HepG2 (cell line): ENCODE results near the gene RELL2. TPM values are rescaled to one million over a fixed set of nuclear protein-coding genes. Genes with fewer than 3 reads are reported as not detected.

ENCODE experiments used
- DBP ChIP-seq: sonication (generic); formaldehyde crosslinking; IDR thresholded peaks from 2 replicates; pipeline ENCODE4 v1.4.0; 2020; ENCODE audit warnings: missing genetic modification reagents; ENCODE audit errors: not compliant biosample characterization
- ELF3 ChIP-seq: IDR thresholded peaks from 2 replicates; pipeline ENCODE4 v1.6.1; 2016; ENCODE audit warnings: missing genetic modification reagents, missing compliant biosample characterization
- ESRRA ChIP-seq: sonication (generic); formaldehyde crosslinking; IDR thresholded peaks from 2 replicates; pipeline ENCODE4 v1.5.1; 2020; ENCODE audit warnings: mild to moderate bottlenecking, low read depth, missing genetic modification reagents
- FOSL2 ChIP-seq: sonication (generic); formaldehyde crosslinking; IDR thresholded peaks from 2 replicates; pipeline ENCODE4 v1.4.0; 2020; ENCODE audit warnings: missing genetic modification reagents
- JDP2 ChIP-seq: sonication (generic); formaldehyde crosslinking; IDR thresholded peaks from 2 replicates; pipeline ENCODE4 v1.8.1; 2022; ENCODE audit warnings: missing genetic modification reagents, borderline replicate concordance
- KDM5A ChIP-seq: fragments of 200-600 bp; sonication (generic); IDR thresholded peaks from 2 replicates; pipeline ENCODE4 v1.7.0; 2018; ENCODE audit warnings: antibody characterized with exemption, mild to moderate bottlenecking, low read length, borderline replicate concordance
- MNT ChIP-seq: fragments of 450-650 bp; IDR thresholded peaks from 2 replicates; pipeline ENCODE4 v1.6.1; 2016
- MXD3 ChIP-seq: IDR thresholded peaks from 2 replicates; pipeline ENCODE4 v1.6.1; 2016; ENCODE audit warnings: mild to moderate bottlenecking, missing biosample characterization, missing genetic modification reagents
- NFE2L1 ChIP-seq: sonication (generic); formaldehyde crosslinking; IDR thresholded peaks from 2 replicates; pipeline ENCODE4 v1.4.0; 2020; ENCODE audit warnings: missing genetic modification reagents, mild to moderate bottlenecking, borderline replicate concordance
- NFKBIZ ChIP-seq: IDR thresholded peaks from 2 replicates; pipeline ENCODE4 v1.6.1; 2018; ENCODE audit warnings: missing genetic modification reagents, missing compliant biosample characterization
- PCBP2 ChIP-seq: fragments of 200-400 bp; formaldehyde crosslinking; optimal IDR thresholded peaks from 2 replicates; pipeline ENCODE3; 2018; ENCODE audit warnings: low read length, low read depth; ENCODE audit not compliant: poor library complexity, severe bottlenecking
- SMAD3 ChIP-seq: sonication (generic); formaldehyde crosslinking; IDR thresholded peaks from 2 replicates; pipeline ENCODE4 v1.4.0; 2020; ENCODE audit warnings: missing genetic modification reagents
- SP5 ChIP-seq: IDR thresholded peaks from 2 replicates; pipeline ENCODE4 v1.6.1; 2016; ENCODE audit warnings: low read depth, borderline replicate concordance
- STAG1 ChIP-seq: sonication (generic); formaldehyde crosslinking; IDR thresholded peaks from 2 replicates; pipeline ENCODE4 v1.4.0; 2020; ENCODE audit warnings: missing genetic modification reagents
- TBX2 ChIP-seq: sonication (generic); formaldehyde crosslinking; IDR thresholded peaks from 2 replicates; pipeline ENCODE4 v1.5.0; 2020; ENCODE audit warnings: missing genetic modification reagents, mild to moderate bottlenecking, borderline replicate concordance
- ZBTB38 ChIP-seq: sonication (generic); formaldehyde crosslinking; IDR thresholded peaks from 2 replicates; pipeline ENCODE4 v1.5.1; 2020; ENCODE audit warnings: mild to moderate bottlenecking, missing genetic modification reagents
- ZFAT ChIP-seq: sonication (generic); formaldehyde crosslinking; conservative IDR thresholded peaks from 2 replicates; pipeline ENCODE4 v1.8.1; 2023; ENCODE audit warnings: missing genetic modification reagents, inconsistent platforms
- ZNF234 ChIP-seq: sonication (generic); formaldehyde crosslinking; conservative IDR thresholded peaks from 2 replicates; pipeline ENCODE4 v1.5.1; 2020; ENCODE audit warnings: mild to moderate bottlenecking, missing genetic modification reagents
- ZNF460 ChIP-seq: sonication (generic); formaldehyde crosslinking; IDR thresholded peaks from 2 replicates; pipeline ENCODE4 v1.5.1; 2020; ENCODE audit warnings: missing genetic modification reagents, mild to moderate bottlenecking, borderline replicate concordance
- ZNF704 ChIP-seq: sonication (generic); formaldehyde crosslinking; IDR thresholded peaks from 2 replicates; pipeline ENCODE4 v1.8.1; 2023; ENCODE audit warnings: mild to moderate bottlenecking, inconsistent platforms, moderate library complexity, missing genetic modification reagents, borderline replicate concordance
- ZNF713 ChIP-seq: sonication (generic); formaldehyde crosslinking; IDR thresholded peaks from 2 replicates; pipeline ENCODE4 v1.4.0; 2020; ENCODE audit warnings: mild to moderate bottlenecking, missing genetic modification reagents
- polyA plus RNA-seq, 8 experiments: library from polyadenylated mRNA; depleted of rRNA in 3 of 8; stranded (reverse) in 7 of 8; unstranded in 1 of 8; fragments of >200 nt; fragmentation: Illumina TruSeq in 4 of 8; extraction: Trizol in 4 of 8; gene quantifications; 2 replicates each; pipeline versions ENCODE4 v1.2.1 to v1.2.3, GENCODE V29; 2011 to 2016; ENCODE audit warnings: low read depth in 4 of 8, missing spikeins in 1 of 8, mixed read lengths in 1 of 8; ENCODE audit not compliant: insufficient read depth in 1 of 8
- total RNA-seq, 5 experiments: library from RNA; depleted of rRNA; stranded (reverse); fragments of >200 nt; fragmentation: Illumina TruSeq; extraction: Trizol; gene quantifications; 2 replicates each; pipeline ENCODE4 v1.2.3, GENCODE V29; 2016; ENCODE audit warnings: low read depth in 1 of 5
- TF ChIP-seq, protein P1 (sequence below): sonication (generic); formaldehyde crosslinking; IDR thresholded peaks from 2 replicates; pipeline ENCODE4 v1.8.1; 2022; ENCODE audit warnings: mild to moderate bottlenecking, missing genetic modification reagents
- TF ChIP-seq, protein P2 (sequence below): sonication (generic); formaldehyde crosslinking; IDR thresholded peaks from 2 replicates; pipeline ENCODE4 v1.4.0; 2020; ENCODE audit warnings: missing genetic modification reagents
- TF ChIP-seq, protein P3 (sequence below): sonication (generic); formaldehyde crosslinking; IDR thresholded peaks from 2 replicates; pipeline ENCODE4 v1.5.0; 2020; ENCODE audit warnings: missing genetic modification reagents

The RELL2 gene
- total and polyA plus RNA-seq, 2 of the 13 experiments (the other 11 are each of a cell fraction or from before 2014, with no cell fraction given), result 6.4 to 8.3 TPM

DNA sequence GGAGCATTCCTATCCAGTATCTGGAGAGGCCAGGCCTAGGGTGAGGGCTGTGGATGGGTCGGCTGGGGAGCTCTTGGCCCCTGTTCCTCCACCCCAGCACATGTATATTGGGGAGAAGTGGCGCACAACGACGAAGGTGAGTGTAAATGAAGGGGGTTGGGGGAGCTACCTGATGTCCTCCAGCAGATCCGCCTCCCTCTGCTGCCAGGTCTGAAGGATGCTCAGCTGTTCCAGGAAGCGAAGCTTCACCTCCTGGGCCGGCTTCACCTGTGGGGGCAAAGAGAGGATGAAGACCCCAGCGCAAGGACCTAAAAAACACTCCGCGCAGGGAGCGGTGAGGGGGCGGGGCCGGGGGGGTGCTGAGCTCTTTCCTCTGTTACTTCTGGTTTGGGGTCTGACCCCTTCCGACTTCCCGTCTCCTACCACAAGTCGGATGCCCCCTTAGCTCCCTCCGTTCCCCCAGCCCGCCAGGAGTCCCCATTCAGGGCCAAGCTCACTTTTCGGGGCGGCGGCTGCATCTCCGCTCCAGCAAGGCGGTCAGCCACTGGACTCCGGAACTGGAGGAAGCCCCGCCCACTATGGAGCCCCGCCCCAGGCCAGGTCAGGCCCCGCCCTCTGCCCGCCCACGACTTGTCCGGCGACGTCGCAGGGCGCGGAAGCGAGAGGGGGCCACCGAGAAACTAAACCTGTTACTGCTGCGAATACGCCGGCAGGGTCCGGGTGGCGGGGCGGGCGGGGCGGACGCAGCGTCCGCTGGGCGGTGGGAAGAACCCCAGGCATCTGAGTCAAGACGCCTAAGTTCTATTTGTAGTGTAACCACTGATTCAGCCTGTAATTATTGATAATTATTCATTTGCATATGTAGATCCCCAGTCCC is 14.3 kb downstream of the RELL2 start, which contains the start of gene FCHSD1 (continued):
- no peak for TF ChIP-seq MNT
- no peak for TF ChIP-seq PCBP2
- TF ChIP-seq ESRRA, result no peak
- no peak for TF ChIP-seq ZNF234
- TF ChIP-seq SMAD3 (CRISPR knock-in tag), result no peak
- TF ChIP-seq, protein P1, sequence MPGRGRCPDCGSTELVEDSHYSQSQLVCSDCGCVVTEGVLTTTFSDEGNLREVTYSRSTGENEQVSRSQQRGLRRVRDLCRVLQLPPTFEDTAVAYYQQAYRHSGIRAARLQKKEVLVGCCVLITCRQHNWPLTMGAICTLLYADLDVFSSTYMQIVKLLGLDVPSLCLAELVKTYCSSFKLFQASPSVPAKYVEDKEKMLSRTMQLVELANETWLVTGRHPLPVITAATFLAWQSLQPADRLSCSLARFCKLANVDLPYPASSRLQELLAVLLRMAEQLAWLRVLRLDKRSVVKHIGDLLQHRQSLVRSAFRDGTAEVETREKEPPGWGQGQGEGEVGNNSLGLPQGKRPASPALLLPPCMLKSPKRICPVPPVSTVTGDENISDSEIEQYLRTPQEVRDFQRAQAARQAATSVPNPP (CRISPR knock-in tag), result no peak
- TF ChIP-seq MXD3 (CRISPR knock-in tag), result no peak
- no peak for TF ChIP-seq DBP
- TF ChIP-seq KDM5A, result no peak
- no peak for TF ChIP-seq ZFAT (CRISPR knock-in tag)
- no peak for TF ChIP-seq ELF3 (CRISPR knock-in tag)
- TF ChIP-seq SP5, result peak; percentile 44
- TF ChIP-seq ZNF460, result no peak
- no peak for TF ChIP-seq NFE2L1 (CRISPR knock-in tag)
- TF ChIP-seq FOSL2 (CRISPR knock-in tag), result no peak
- TF ChIP-seq ZNF713 (CRISPR knock-in tag), result 0 out of 2 replicates have a peak, but pooled peaks have one; percentile 36
- TF ChIP-seq TBX2 (CRISPR knock-in tag), result peak; percentile 54; the same call in 1 of the 2 replicates
- no peak for TF ChIP-seq STAG1
- TF ChIP-seq, protein P2, sequence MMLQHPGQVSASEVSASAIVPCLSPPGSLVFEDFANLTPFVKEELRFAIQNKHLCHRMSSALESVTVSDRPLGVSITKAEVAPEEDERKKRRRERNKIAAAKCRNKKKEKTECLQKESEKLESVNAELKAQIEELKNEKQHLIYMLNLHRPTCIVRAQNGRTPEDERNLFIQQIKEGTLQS (CRISPR knock-in tag), result no peak
- no peak for TF ChIP-seq JDP2
- TF ChIP-seq ZNF704 (CRISPR knock-in tag), result no peak
- TF ChIP-seq, protein P3, sequence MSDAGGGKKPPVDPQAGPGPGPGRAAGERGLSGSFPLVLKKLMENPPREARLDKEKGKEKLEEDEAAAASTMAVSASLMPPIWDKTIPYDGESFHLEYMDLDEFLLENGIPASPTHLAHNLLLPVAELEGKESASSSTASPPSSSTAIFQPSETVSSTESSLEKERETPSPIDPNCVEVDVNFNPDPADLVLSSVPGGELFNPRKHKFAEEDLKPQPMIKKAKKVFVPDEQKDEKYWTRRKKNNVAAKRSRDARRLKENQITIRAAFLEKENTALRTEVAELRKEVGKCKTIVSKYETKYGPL (CRISPR knock-in tag), result no peak
- no peak; the same call in 1 of the 2 replicates for TF ChIP-seq NFKBIZ (CRISPR knock-in tag)
- peak; percentile 24; the same call in 1 of the 2 replicates for TF ChIP-seq ZBTB38 (CRISPR knock-in tag)
